A673 (cell line): ENCODE measurements around the gene NIN. TPM values are rescaled to one million over a fixed set of nuclear protein-coding genes. Genes with fewer than 3 reads are reported as not detected.

ENCODE experiments used
- Bru-seq: library from RNA; stranded (reverse); fragments of 400-500 nt; gene quantifications from one replicate; lab custom pipeline; 2021; lab: Mats Ljungman, UMichigan
- BruChase-seq, 2 experiments: library from RNA; stranded (reverse); fragments of 400-500 nt; gene quantifications; one replicate each; lab custom pipeline; 2021; lab: Mats Ljungman, UMichigan
- BruUV-seq: library from RNA; stranded (reverse); fragments of 400-500 nt; replicated peaks from 2 replicates; lab custom pipeline; 2021; lab: Mats Ljungman, UMichigan
- CTCF ChIA-PET: fragments of 300-600 bp; sonication (Branson Sonifier 250); formaldehyde crosslinking; loops from one replicate; lab custom pipeline; 2022; ENCODE audit warnings: antibody characterized with exemption; lab: Charles Lee
- POLR2A ChIA-PET: fragments of 300-600 bp; sonication (Branson Sonifier 250); formaldehyde crosslinking; loops from one replicate; lab custom pipeline; 2022; ENCODE audit warnings: antibody characterized with exemption; ENCODE audit not compliant: low non-redundant PET; lab: Charles Lee
- DNase-seq: peaks from one replicate; pipeline ENCODE4 v3.0.0-alpha.2; 2015; ENCODE audit warnings: low spot score
- H3K27ac ChIP-seq: fragments of 200-600 bp; sonication (generic); 2 replicates; pipeline ENCODE4 v1.5.1; 2016; ENCODE audit warnings: mixed run types, low read depth, mild to moderate bottlenecking, mixed read lengths, antibody characterized with exemption, low read length; ENCODE audit not compliant: poor library complexity, severe bottlenecking
- H3K27me3 ChIP-seq: fragments of 200-600 bp; sonication (generic); replicated peaks from 2 replicates; pipeline ENCODE4 v1.6.1; 2017; ENCODE audit warnings: mixed run types, low read depth, mild to moderate bottlenecking, mixed read lengths, antibody characterized with exemption, low read length; ENCODE audit not compliant: insufficient read depth, poor library complexity
- H3K36me3 ChIP-seq: fragments of 200-600 bp; sonication (generic); 2 replicates; pipeline ENCODE4 v1.6.1; 2016; ENCODE audit warnings: mixed run types, mild to moderate bottlenecking, mixed read lengths, antibody characterized with exemption, low read length; ENCODE audit not compliant: insufficient read depth, poor library complexity, severe bottlenecking
- H3K4me1 ChIP-seq: fragments of 200-600 bp; sonication (generic); 2 replicates; pipeline ENCODE4 v1.6.1; 2017; ENCODE audit warnings: mixed run types, mild to moderate bottlenecking, mixed read lengths, antibody characterized with exemption, low read length; ENCODE audit not compliant: insufficient read depth, poor library complexity, severe bottlenecking
- H3K4me3 ChIP-seq: fragments of 200-600 bp; sonication (generic); 2 replicates; pipeline ENCODE4 v1.5.1; 2016; ENCODE audit warnings: low read depth, mixed run types, mild to moderate bottlenecking, mixed read lengths, low read length; ENCODE audit not compliant: poor library complexity, severe bottlenecking
- H3K9me3 ChIP-seq: fragments of 200-600 bp; sonication (generic); 2 replicates; pipeline ENCODE4 v1.6.1; 2016; ENCODE audit warnings: mixed run types, low read depth, mild to moderate bottlenecking, mixed read lengths, antibody characterized with exemption, low read length; ENCODE audit not compliant: poor library complexity, severe bottlenecking
- CTCF ChIP-seq: fragments of 300-800, 200-600 bp; sonication (generic); conservative IDR thresholded peaks from 2 replicates; pipeline ENCODE4 v1.5.1; 2017; ENCODE audit warnings: low read depth, mild to moderate bottlenecking, antibody characterized with exemption, low read length, moderate library complexity, mixed read lengths
- EZH2 ChIP-seq: fragments of 200-600 bp; sonication (generic); IDR thresholded peaks from 2 replicates; pipeline ENCODE4 v1.6.1; 2017; ENCODE audit warnings: borderline replicate concordance, low read depth, mild to moderate bottlenecking, mixed read lengths, antibody characterized with exemption, low read length; ENCODE audit not compliant: poor library complexity, severe bottlenecking
- intact Hi-C: fragments of 100-400 bp; cut with micrococcal nuclease; formaldehyde crosslinking; loops from one replicate; pipeline ENCODE4 v1.10.0; 2022; ENCODE audit not compliant: unreplicated experiment
- long read RNA-seq: library from polyadenylated mRNA; stranded (forward); transcript quantifications from one replicate; pipeline ENCODE4 v2.0.0, GENCODE V29; 2022
- total RNA-seq: library from RNA; stranded (reverse); gene quantifications from 2 replicates; pipeline ENCODE4 v1.2.3, GENCODE V29; 2021

The NIN gene
- 61.0 and 63.5 TPM in 2 replicates for total RNA-seq
- percentile 83 among the genes with signal in this experiment for Bru-seq, nascent RNA
- BruChase-seq, experiment 1, labeled RNA remaining after a 2-hour chase, result percentile 83 among the genes with signal in this experiment
- percentile 89 among the genes with signal in this experiment for BruChase-seq, experiment 2, labeled RNA remaining after a 6-hour chase
- long read RNA-seq, full-length matches to known transcripts, result 6 of 31 reads
- long read RNA-seq, partial matches to known transcripts, result 7 of 31 reads
- long read RNA-seq, other reads (novel, unspliced or antisense), result 18 of 31 reads

GRCh38 chr14:50830932-50831725, at the start of gene NIN:
TSS of gene NIN (minus strand) at chr14:50831162. CDS start at chr14:50822056, 9,106 bp downstream.
- ChIA-PET POLR2A (interaction anchor here (0.6 kb wide), 1 partner anchor 127 kb away, joined by 3 read pairs; no protein-coding TSS in a partner anchor), CTCF (interaction anchor here (0.6 kb wide), 1 partner anchor 442 kb away, joined by 3 read pairs; no protein-coding TSS in a partner anchor)
- H3K27me3 ChIP-seq, result no peaks in the 10 kb centered on the region
- peak within 1 kb of the TSS; percentile 76 for H3K4me3 ChIP-seq
- BruUV-seq, result no TSS peak
- intact Hi-C loops, result no loop called here
- H3K27ac ChIP-seq, result peak within 1 kb of the TSS; percentile 75
- peak; percentile 89 for DNase-seq
- H3K9me3 ChIP-seq, result no peaks in the 10 kb centered on the region
- H3K36me3 ChIP-seq, result no peaks in the 10 kb centered on the region
- TF ChIP-seq CTCF (no peak), EZH2 (no peak)
- peaks cover 20% of the 10 kb centered on the region for H3K4me1 ChIP-seq

GRCh38 chr14:50875359-50876070, 44.6 kb upstream of the NIN start:
- TF ChIP-seq CTCF, result no peak
- no peak for TF ChIP-seq EZH2
- H3K27ac ChIP-seq, result no peak overlapping the region
- H3K4me1 ChIP-seq, result no peaks in the 10 kb centered on the region
- intact Hi-C loops, result no loop called here
- no peak for DNase-seq
- H3K36me3 ChIP-seq, result no peaks in the 10 kb centered on the region
- peaks cover 47% of the 10 kb centered on the region for H3K27me3 ChIP-seq
- ChIA-PET CTCF (no interaction called here), POLR2A (no interaction called here)
- no TSS peak for BruUV-seq
- no peaks in the 10 kb centered on the region for H3K9me3 ChIP-seq
- no peak overlapping the region for H3K4me3 ChIP-seq

GRCh38 chr14:50874757-50875156, 43.8 kb upstream of the NIN start:
- TF ChIP-seq CTCF (no peak), EZH2 (no peak)
- ChIA-PET POLR2A (no interaction called here), CTCF (no interaction called here)
- Histone ChIP-seq H3K36me3 (no peaks in the 10 kb centered on the region), H3K9me3 (no peaks in the 10 kb centered on the region), H3K27me3 (peaks cover 47% of the 10 kb centered on the region), H3K27ac (no peak overlapping the region), H3K4me3 (no peak overlapping the region), H3K4me1 (no peaks in the 10 kb centered on the region)
- intact Hi-C loops, result no loop called here
- DNase-seq, result no peak
- BruUV-seq, result no TSS peak
